HG02678 (cell line): ENCODE data around the gene PCGF3.
"Not testable (repeated sequence)": the region's sequence is repeated elsewhere in the genome, so short reads cannot be mapped to it uniquely, and the experiment has no call there.

Experiments used
- ATAC-seq: cut with Tn5 transposase; IDR thresholded peaks from one replicate; pipeline ENCODE4 v1.9.1; 2021; ENCODE audit warnings: mild to moderate bottlenecking, moderate library complexity; ENCODE audit not compliant: unreplicated experiment

Gene PCGF3

DNA sequence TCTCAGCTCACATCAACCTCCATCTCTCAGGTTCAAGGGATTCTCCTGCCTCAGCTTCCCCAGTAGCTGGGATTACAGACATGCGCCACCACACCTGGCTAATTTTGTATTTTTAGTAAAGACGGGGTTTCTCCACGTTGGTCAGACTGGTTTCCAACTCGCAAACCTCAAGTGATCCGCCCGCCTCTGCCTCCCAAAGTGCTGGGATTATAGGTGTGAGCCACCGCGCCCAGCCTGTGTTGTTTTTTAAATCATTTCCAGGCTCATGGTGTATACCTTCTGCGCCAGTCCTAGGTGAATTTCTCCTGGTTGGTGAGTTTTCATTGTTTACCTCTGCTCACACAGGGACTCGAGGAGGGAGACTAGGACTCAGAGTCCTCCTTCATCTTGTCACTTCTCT, 74.6 kb downstream of the PCGF3 start:
- not testable (repeated sequence) for ATAC-seq

DNA sequence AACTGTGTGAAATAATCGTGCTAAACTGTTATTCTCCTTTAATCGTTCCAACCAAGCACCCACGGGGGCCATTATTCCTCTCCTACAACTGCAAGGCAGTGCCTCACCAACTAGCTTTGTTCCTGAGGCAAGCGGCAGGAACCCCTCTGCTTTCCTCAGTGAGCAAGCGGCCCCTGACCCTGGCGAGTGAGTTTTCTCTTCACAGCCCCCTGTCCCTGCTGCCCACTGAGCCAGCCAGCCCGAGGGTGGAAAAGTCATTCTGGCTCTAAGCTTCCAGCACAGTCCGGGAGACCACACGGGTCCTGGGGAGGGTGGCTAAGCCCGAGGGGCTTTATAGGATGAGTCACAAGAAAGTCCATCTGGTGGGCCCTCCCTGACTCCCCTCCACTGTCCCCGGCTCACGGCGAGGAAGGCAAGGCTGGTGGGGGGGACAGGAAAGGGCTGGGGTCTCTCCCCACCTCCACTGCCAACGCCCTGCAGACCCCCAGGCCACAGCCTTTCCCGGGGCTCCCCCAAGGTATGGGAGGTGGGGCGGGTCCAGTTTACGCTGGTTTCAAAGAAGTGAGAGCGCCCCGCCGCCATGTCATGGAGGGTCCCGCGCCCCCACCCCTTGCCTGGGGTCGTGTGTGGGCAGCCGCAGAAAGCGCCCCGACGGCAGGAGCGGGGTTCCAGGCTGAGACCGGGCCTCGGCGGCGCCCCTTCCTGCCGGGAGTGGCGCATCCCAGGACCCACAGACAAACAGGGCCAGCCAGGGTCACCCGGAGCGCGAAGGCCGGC, 75.3 kb downstream of the PCGF3 start:
- peak; percentile 1 for ATAC-seq

DNA sequence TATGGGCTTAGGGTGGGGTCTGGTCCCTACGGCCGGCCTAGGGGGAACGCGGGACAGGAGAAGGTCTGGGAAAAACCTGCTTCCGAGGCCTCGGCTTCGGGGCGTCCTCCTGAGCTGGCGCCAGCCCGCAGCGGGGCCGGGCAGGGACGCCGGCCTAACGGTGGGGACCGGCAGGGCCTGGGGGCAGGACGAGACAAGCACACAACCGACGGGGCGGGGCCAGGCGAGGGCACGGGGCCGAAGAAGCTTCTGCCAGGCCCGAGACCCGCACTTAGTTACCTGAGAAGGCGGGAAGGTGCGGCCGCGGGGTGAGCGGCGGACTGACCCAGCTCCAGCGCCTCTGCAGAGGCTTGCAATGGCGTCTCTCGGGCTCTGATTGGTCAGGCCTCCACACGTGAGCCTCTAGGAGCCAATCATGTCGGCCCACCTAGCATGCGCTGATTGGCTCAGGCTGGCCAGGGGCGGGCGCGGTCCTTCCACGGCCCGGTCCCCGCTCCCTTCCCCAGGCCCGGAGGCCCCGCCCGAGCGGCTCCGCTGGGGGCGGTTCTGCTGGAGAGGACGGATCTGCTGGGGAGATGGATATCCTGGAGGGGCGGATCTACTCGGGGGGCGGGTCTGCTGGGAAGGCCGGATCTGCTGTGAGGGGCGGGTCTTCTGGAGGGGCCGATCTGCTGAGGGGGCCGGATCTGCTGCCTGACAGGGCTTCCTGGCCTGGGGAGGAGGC, 76.0 kb downstream of the PCGF3 start:
- ATAC-seq, result peak; percentile 96

DNA sequence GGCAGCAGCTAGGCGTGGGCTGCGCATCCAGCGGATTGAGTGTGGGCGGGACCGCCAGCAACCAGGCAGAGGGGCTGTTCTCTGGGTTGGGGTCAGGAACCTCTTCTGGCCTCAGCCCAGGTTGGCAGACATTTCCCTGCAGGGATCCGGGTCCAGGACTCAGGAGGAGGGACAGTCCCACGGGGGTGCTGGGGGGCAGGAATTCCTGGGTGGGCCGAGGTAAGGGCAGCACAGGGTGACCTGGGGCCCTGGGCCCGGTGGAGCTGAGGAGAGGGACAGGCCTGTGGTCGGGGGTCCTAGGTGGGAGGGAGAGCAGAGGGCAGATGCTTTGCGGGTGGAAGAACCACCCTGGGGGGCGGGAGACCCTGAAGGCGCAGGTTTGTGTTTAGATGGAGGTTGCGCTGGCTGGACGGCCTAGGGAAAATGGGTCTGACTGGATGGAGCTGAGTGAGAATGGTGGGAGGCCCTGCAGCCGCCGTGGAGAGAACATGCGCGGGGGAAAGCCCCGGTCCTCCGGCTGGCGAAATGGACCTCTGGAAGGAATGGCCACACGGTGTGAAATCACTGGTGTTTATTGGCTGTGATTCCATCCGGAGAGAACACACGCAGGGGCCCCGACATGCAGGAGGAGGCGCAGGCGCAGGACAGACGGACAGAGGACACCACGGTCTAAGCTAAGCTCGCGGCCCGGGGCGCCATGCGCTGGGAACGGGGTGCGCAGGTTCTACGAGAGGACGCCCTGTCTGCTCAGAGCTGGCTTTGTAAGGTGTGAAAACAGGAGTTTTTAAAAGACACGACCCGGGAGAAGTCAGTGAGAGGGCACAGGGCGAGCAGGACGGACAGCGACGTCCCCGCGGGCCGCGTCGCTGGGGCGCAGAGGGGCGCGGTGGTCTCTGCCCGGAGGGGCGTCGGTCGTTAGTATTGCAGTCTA, 79.0 kb downstream of the PCGF3 start:
- no peak for ATAC-seq

DNA sequence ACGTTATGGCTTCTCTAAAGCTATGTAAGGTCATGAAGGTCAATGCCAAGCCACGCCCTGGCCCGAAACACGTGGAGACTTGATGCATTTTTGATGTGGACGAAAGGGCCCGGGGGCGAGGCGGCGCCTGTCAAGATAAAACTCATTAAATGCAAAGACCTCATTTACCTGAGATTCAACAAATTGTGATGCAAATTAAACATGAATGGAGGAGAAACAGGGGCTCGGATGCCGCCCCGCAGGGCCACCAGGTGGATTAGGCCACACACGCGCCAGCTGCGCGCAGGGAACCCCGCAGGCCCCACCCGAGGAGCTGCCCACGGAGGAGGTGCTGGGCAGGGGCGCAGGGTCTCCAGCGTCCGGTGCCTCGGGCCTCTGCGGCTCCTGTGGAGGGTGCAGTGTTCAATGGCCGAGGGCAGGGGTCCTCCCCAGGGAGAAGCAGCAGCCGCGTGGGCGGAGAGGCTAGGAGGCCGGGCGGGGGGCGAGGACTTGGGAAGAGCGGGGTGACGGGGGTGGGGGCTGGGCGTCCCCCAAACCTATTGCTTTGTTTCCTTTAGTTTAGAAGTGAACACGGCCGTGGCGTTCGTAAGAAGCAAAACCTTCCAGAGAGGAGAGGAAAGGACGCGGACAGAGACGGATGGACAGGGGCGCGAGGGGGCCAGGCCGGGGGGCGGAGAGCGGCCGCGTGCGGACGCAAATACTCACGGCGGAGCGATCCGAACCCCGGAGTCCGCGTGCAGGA, 79.9 kb downstream of the PCGF3 start:
- no peak for ATAC-seq

DNA sequence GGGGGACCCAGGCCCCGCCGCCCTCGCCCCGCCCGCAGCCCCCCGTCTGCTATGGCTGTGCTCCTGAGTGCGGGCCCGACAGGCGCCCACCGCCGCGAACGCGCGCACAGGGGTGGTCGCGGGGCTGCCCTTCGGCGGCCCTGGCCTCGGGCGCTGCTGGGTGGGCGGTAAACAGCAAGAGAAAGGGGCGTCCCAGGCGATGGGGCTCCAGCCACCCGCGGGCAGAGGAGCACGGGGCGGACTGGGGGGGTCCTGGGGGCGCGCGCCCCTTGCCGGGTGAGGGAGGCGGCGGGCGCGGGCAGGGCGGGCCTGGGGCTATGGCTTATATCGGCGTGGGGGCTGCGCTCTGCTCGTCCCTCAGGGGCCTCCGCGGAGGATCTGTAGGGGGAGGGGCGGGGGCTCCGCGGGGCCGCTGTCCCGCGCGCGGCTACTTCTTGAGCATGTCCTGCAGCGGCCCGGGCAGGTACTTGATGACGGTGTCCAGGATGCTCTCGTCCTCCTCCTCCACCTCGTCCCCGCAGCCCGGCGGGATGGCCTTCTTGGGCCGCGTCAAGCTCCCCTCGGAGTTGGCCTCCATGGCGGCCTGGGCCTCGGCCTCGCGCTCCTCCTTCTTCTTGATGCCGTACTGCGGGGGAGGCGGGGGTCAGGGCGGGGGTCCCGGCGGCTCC, 80.6 kb downstream of the PCGF3 start:
- no peak for ATAC-seq

DNA sequence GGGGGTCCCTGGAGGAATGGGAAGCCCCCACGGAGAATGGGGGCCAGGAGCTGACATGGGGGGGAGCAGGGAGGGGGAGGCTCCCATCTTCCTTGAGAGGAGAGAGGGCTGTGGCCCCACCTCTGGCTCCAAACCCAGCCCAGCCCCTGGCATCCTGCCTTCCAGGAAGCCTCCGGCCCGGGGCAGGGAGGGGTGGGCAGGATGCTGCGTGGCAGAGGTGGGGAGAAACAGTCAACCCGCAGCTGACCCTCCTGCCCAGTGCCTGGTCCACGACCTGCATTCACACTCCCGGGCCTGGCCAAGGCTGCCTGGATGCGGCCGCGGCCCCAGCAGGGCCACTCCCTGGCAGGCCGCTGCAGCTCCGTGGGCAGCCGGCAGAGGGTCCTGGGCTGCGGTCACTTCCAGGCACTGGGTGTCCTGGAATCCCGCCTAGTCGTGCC, 81.2 kb downstream of the PCGF3 start:
- no peak for ATAC-seq

DNA sequence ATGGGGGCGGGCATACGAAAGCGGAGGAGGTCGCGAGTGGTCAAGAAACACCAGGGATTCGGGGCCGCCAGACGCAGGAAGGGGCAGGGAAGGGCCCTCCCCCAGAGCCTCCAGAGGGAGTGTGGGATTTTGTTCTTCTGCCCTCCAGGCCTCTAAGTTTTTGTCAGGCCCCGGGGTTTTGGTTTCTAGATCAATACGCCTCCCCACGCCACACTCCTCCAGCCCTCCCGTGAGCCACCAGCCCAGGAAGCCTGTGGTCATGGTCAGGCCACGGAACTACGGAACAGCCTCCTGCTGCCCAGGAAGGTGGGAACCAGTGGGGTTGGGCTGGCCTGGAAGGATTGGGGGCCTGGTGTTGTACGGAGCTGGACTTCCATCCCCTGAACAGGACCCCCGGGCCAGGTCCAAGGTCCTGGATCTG, 81.9 kb downstream of the PCGF3 start:
- no peak for ATAC-seq

DNA sequence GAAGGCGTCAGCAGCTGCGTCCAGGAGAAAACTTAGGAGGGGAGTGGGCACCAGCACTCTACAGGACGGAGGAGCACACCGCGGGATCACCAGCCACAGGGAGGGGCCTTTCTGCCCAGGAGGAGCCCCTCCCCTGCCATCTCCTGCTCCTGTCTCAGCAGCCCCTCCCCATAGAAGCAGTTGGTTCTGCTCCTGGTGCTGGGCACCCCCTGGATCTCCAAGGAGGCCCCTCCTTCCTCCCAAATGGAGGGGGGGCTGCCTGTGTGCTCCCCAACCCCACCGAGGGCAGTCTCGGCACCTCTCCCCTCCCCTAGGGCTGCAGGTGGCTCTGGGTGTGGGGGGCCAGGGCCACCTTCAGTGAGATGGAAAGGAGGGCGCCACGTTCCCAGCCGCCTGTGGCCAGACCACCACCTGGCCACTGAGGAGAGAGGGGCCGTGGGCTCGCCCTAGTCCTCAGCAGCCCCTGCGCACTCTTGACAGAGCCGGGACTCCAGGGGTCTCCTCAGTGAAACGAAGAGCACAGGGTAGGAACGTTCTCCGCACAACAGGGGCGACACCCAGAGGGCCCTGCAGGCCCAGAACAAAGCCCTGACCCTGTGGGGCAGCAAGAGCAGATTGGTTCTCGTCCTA, 82.5 kb downstream of the PCGF3 start:
- ATAC-seq, result no peak

DNA sequence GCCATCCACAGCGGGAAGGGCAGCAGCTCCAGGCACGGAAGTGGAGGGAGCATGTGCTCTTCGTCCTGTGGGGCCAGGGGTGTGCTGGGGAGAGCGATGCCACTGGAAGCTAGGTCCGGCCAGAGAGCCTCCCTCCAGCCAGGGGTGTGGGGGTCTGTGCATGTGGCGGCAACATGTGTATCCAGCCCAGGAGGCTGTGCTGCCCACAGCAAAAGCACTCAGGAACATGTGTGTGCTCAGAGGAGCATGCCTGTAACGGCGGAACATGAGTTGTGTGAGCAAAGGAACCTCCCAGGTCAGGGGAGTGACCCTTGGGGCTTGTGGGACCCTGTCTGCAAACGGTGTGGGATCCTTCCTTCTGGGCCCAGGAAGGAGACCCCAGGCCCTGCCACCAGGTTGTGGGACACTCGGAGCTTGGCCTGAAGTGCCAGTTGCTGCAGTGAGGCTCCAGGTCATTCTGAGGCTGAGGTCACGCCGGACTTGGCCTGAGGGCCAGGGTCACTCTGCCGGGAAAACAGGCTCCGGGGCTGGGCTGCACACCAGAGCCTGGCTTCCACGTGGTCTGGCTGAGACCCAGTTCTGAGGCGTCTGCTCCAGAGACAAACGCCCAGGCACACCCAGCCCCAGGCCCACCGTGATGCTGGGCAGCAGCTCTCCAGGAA, 83.1 kb downstream of the PCGF3 start:
- no peak for ATAC-seq

DNA sequence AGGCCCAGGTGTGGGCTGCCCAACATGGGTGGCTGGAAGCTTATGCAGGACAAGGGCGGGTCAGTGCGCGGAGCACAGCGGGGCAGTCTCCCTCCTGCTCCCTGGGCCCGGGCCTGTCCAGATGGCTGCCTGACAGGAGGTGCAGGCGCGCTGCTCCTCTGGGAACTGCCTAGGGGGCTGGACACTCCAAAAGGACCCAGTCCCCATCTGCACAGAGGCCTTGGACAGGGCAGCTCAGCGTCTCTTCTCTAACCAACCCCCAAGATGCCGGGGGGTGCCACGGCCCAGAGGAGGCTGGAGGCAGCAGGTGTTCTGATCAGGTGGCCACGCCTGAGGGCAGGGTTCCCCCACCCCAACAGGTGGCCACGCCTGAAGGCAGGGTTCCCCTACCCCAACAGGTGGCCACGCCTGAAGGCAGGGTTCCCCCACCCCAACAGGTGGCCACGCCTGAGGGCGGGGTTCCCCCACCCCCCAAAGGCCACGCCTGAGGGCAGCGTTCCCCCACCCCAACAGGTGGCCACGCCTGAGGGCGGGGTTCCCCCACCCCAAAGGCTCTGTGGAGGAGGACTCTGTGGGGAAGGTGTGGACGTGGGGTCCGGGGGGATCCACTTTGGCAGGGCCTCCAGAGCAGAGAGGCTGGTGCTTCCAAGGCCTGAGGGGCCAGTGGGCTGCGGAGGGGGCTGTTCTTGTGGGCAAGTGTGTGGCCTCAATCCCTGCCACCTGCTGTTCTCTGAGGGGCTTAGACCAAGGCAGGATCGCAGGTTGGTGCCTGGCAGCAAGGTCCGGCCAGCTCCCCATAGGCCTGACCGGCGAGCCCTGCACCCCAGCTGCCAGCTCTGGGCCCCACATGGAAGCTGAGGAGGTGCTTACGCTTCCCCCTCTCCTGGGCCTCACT, 84.2 kb downstream of the PCGF3 start:
- ATAC-seq, result no peak

DNA sequence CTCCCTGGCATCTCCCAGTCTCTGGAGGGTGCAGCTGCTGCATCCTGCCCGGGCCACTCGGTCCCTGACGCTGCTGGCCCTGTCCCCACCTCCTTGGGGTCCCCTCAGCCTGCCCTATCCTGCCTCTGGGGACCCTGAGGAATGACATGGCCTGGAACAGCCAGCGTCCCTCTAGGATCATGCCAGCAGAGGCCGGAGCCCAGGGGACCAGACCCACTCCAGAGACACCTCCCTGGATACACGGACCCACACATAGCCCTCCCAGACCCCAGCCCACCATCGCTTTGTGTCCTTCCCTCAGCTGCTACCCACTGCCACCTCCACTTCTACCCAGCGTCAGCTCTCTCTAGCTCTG, 84.8 kb downstream of the PCGF3 start:
- no peak for ATAC-seq

DNA sequence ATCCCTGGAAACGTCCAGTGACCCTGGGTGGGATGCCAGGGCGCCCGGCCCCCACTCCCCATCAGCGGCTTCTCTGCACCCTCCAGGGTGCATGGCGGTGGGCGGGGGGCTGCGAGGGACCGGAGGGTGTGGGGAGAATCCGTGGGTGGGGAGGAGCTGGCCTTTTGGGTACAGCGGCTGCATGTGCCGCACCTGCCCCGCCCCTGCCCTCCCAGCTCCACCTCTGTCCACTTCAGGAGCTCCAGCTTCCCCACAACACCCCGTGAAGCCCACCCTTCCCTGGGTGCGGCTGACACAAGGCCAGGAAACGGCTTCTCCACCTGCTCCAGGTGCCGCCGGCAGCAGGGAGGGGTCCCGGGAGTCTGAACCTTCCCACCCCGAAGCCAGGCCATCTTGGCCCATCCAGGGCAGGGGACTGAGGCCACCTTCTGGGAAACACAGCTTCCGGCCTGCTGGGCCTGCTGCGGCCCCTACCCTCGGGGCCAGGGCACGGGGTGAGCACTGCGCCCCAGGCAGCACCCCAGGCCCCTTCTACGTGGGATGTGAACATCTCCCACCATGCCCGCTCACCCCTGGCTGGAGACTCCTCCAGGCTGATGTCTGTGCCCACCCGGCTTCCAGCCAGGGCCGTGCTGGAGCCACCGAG, 85.7 kb downstream of the PCGF3 start:
- no peak for ATAC-seq

DNA sequence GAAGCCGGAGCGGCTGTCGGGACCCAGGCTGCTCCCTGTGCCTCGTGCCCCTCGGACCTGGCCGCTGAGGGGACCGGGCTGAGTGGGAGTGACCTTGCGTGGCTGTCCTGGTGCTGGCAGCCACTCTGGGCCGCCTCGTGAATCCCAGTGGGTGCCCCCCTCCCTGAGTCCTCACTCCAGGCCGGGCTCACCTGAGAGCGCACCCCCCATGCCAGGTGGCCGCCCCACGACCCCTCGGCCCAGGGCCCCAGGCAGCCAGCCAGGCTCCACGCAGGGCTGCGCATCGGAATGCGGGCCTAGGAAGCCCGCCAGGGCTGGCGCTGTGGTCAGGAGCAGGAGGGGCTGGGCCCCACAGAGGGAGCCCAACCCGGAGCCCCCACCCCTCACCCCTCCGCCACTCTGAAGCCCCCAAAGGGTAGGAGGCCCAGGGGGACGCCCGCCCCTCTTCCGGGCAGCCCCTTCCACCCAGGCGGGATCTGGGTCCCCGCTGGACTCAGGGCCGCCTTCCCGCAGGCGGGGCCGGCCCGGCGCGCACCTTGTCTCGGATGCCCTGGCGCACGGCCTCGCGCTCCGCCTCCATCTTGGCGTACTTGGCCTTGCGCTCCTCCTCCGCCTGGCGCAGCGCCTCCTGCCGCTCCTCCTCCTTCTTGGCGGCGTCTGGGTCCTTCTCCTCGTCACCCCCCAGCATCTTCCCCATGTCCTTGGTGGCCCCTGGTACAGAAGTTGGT, 86.4 kb downstream of the PCGF3 start:
- ATAC-seq, result no peak

DNA sequence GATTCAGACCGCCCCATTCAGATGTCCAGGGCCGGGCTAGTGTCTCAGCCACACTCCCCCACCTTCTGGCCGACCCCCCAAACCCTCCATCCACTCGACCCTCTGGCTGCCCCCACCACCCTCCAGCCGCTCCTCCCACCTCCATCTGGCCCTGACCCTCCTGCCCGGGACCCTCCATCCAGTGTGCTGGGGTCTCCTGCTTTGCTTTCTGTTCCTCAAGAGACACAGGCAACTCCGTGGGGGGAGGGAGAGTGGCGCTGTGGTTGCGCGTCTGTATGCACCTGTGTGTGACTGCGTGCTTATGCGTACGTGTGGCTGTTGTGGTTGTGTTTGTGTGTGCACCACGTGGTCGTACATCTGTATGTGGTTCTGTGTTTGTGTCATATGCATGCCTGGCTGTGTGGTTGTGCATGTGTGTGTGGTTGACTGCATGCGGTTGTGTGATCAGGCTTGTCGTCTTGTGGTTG, 87.0 kb downstream of the PCGF3 start:
- ATAC-seq, result no peak

DNA sequence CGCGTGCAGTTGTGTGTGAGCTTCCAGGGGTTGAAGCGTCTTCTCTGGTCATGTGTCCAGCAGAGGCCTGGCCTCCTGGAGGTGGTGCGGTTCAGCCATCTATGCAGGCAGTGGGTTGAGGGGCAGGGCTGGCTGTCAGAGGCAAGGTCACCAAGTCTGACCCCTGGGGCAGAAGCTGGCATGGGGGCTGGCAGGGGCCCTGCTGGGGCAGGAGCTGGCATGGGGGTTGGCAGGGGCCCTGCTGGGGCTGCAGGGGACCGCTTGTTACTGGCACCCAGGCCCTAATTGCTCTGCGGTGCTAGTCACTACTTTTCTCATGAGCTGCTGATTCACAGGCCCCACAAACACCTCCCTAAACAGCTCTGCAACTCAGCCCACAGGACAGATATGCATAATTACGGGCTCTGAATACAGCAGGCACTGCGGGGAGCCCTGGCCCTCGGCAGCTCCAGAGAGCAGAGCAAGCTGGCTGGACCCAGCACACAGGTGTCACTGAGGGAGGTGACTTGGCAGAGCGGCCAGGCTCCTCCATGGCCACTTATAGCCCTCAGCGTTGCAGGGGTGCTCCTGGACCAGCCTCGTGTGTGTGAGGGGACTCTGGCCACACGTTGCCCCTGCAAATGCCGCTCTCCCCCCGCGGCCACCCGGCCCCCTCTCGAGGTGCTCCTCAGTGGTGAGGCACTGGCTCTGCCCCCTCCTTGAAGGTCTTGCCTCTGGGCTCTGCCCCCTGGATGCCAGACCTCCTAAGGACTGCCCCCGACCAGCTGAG, 87.6 kb downstream of the PCGF3 start:
- ATAC-seq, result no peak
